HepG2 (cell line): Measurements from ENCODE around the gene FBLIM1. TPM values are rescaled to one million over a fixed set of nuclear protein-coding genes. Genes with fewer than 3 reads are reported as not detected.

ENCODE experiments used
- GLMP ChIP-seq: sonication (generic); formaldehyde crosslinking; IDR thresholded peaks from 2 replicates; pipeline ENCODE4 v1.9.0; 2021; ENCODE audit warnings: missing genetic modification reagents, mild to moderate bottlenecking, borderline replicate concordance
- JUNB ChIP-seq: sonication (generic); formaldehyde crosslinking; IDR thresholded peaks from 2 replicates; pipeline ENCODE4 v1.8.0; 2022; ENCODE audit warnings: missing genetic modification reagents, mild to moderate bottlenecking, borderline replicate concordance
- MED13 ChIP-seq: sonication (generic); formaldehyde crosslinking; IDR thresholded peaks from 2 replicates; pipeline ENCODE4 v1.5.0; 2020; ENCODE audit warnings: missing genetic modification reagents
- RARG ChIP-seq: sonication (generic); formaldehyde crosslinking; IDR thresholded peaks from 2 replicates; pipeline ENCODE4 v1.4.0; 2020; ENCODE audit warnings: low read depth, mild to moderate bottlenecking, missing genetic modification reagents
- TFAP4 ChIP-seq: sonication (generic); IDR thresholded peaks from 2 replicates; pipeline ENCODE4 v1.6.1; 2016; ENCODE audit warnings: low read depth, borderline replicate concordance
- THRA ChIP-seq: sonication (generic); formaldehyde crosslinking; IDR thresholded peaks from 2 replicates; pipeline ENCODE4 v1.4.0; 2020; ENCODE audit warnings: missing genetic modification reagents, borderline replicate concordance
- ZNF354B ChIP-seq: sonication (generic); formaldehyde crosslinking; IDR thresholded peaks from 2 replicates; pipeline ENCODE4 v1.8.0; 2022; ENCODE audit warnings: mild to moderate bottlenecking, missing genetic modification reagents
- ZNF503 ChIP-seq: sonication (generic); formaldehyde crosslinking; IDR thresholded peaks from 2 replicates; pipeline ENCODE4 v1.4.0; 2020; ENCODE audit warnings: missing genetic modification reagents
- ZNF572 ChIP-seq: sonication (generic); formaldehyde crosslinking; IDR thresholded peaks from 2 replicates; pipeline ENCODE4 v1.5.1; 2020; ENCODE audit warnings: mild to moderate bottlenecking, missing genetic modification reagents
- ZNF652 ChIP-seq: IDR thresholded peaks from 2 replicates; pipeline ENCODE4 v1.6.1; 2016; ENCODE audit warnings: low read depth, borderline replicate concordance
- ZSCAN12 ChIP-seq: sonication (generic); formaldehyde crosslinking; IDR thresholded peaks from 2 replicates; pipeline ENCODE4 v1.9.0; 2021; ENCODE audit warnings: mild to moderate bottlenecking, missing genetic modification reagents
- polyA plus RNA-seq, 8 experiments: library from polyadenylated mRNA; depleted of rRNA in 3 of 8; stranded (reverse) in 7 of 8; unstranded in 1 of 8; fragments of >200 nt; fragmentation: Illumina TruSeq in 4 of 8; extraction: Trizol in 4 of 8; gene quantifications; 2 replicates each; pipeline versions ENCODE4 v1.2.1 to v1.2.3, GENCODE V29; 2011 to 2016; ENCODE audit warnings: low read depth in 4 of 8, missing spikeins in 1 of 8, mixed read lengths in 1 of 8; ENCODE audit not compliant: insufficient read depth in 1 of 8
- total RNA-seq, 5 experiments: library from RNA; depleted of rRNA; stranded (reverse); fragments of >200 nt; fragmentation: Illumina TruSeq; extraction: Trizol; gene quantifications; 2 replicates each; pipeline ENCODE4 v1.2.3, GENCODE V29; 2016; ENCODE audit warnings: low read depth in 1 of 5
- TF ChIP-seq, protein P1 (sequence below): sonication (generic); formaldehyde crosslinking; IDR thresholded peaks from 2 replicates; pipeline ENCODE4 v1.9.0; 2021; ENCODE audit warnings: missing genetic modification reagents, mild to moderate bottlenecking, borderline replicate concordance
- TF ChIP-seq, protein P2 (sequence below): IDR thresholded peaks from 2 replicates; pipeline ENCODE4 v1.6.1; 2016; ENCODE audit warnings: low read depth
- TF ChIP-seq, protein P3 (sequence below): sonication (generic); formaldehyde crosslinking; IDR thresholded peaks from 2 replicates; pipeline ENCODE4 v1.4.0; 2020; ENCODE audit warnings: missing genetic modification reagents, low read depth, mild to moderate bottlenecking, borderline replicate concordance

FBLIM1 gene
- total and polyA plus RNA-seq, 2 of the 13 experiments (the other 11 are each of a cell fraction or from before 2014, with no cell fraction given), result 10.6 to 23.0 TPM

DNA sequence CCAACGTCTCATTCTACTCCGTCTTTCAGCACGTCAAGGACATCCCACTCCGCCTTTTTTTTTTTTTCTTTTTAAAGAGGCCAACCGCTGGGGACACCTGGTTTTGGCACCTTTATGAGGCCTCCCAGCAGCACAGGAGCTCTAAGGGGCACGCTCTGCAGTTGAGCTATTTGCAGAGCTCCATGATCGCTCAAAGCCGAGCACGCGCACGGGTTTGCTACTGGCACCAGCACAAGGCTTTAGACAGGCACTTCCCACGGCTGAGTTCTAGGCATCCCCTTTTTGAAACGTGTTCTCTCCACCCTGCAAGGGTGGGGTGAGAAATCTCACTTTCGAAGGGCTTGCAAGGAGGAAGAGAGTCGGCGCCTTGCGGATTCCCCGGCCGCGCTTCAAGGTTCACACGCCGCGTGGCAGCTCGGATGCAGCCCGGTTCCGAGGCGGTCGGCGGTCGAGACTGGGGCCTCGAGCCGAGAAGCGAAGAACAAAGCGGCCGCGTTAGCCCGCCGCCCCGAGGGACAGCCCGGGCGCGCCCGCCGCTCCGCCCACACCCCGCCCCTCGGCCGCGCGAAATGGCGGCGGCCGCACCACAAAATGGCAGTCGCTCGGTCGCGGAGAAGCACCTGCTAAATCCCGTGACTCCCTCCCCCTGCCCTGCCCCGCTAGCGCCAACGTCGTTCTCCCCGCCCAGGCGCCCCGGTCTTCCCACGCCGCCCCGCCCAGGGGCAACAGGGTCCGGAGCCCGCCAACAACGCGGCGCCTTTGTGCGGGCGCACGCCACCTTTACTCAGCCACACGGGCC lies 76.0 kb downstream of the FBLIM1 start (continued):
- TF ChIP-seq, protein P1, sequence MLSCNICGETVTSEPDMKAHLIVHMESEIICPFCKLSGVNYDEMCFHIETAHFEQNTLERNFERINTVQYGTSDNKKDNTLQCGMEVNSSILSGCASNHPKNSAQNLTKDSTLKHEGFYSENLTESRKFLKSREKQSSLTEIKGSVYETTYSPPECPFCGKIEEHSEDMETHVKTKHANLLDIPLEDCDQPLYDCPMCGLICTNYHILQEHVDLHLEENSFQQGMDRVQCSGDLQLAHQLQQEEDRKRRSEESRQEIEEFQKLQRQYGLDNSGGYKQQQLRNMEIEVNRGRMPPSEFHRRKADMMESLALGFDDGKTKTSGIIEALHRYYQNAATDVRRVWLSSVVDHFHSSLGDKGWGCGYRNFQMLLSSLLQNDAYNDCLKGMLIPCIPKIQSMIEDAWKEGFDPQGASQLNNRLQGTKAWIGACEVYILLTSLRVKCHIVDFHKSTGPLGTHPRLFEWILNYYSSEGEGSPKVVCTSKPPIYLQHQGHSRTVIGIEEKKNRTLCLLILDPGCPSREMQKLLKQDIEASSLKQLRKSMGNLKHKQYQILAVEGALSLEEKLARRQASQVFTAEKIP (CRISPR knock-in tag), result no peak
- peak; percentile 30; the same call in 1 of the 2 replicates for TF ChIP-seq TFAP4
- TF ChIP-seq, protein P2, sequence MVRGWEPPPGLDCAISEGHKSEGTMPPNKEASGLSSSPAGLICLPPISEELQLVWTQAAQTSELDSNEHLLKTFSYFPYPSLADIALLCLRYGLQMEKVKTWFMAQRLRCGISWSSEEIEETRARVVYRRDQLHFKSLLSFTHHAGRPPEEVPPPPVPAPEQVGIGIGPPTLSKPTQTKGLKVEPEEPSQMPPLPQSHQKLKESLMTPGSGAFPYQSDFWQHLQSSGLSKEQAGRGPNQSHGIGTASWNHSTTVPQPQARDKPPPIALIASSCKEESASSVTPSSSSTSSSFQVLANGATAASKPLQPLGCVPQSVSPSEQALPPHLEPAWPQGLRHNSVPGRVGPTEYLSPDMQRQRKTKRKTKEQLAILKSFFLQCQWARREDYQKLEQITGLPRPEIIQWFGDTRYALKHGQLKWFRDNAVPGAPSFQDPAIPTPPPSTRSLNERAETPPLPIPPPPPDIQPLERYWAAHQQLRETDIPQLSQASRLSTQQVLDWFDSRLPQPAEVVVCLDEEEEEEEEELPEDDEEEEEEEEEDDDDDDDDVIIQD (CRISPR knock-in tag), result no peak
- TF ChIP-seq RARG (CRISPR knock-in tag), result no peak
- peak; percentile 57; the same call in 1 of the 2 replicates for TF ChIP-seq THRA (CRISPR knock-in tag)
- no peak; the same call in 1 of the 2 replicates for TF ChIP-seq ZNF354B (CRISPR knock-in tag)
- TF ChIP-seq, protein P3, sequence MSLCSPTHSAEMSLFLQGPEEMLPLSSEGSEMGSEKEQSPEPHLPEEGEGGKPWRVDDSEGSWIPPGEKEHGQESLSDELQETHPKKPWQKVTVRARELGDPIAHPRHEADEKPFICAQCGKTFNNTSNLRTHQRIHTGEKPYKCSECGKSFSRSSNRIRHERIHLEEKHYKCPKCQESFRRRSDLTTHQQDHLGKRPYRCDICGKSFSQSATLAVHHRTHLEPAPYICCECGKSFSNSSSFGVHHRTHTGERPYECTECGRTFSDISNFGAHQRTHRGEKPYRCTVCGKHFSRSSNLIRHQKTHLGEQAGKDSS (CRISPR knock-in tag), result no peak; the same call in 1 of the 2 replicates
- TF ChIP-seq MED13, result peak; percentile 84; the same call in 1 of the 2 replicates
- no peak; the same call in 1 of the 2 replicates for TF ChIP-seq ZNF652 (CRISPR knock-in tag)
- TF ChIP-seq JUNB (CRISPR knock-in tag), result no peak
- TF ChIP-seq GLMP (CRISPR knock-in tag), result no peak
- peak; percentile 70; the same call in 1 of the 2 replicates for TF ChIP-seq ZNF503 (CRISPR knock-in tag)
- no peak for TF ChIP-seq ZNF572 (CRISPR knock-in tag)
- peak; percentile 87 for TF ChIP-seq ZSCAN12 (CRISPR knock-in tag)
